GM12873 (cell line): ENCODE measurements around the gene TBC1D10B.

Source experiments
- CTCF ChIP-seq: IDR thresholded peaks from 2 replicates; pipeline ENCODE4 v1.5.1; 2012; ENCODE audit warnings: low read depth, mild to moderate bottlenecking, moderate library complexity, low read length, control low read depth; ENCODE audit not compliant: insufficient read depth; ENCODE audit errors: missing control alignments

The TBC1D10B gene

GRCh38 chr16:30394592-30395154 lies 24.4 kb upstream of the TBC1D10B start:
- no peak for TF ChIP-seq CTCF

- no peak for TF ChIP-seq CTCF
These were observed 13.2 kb upstream of the TBC1D10B start for GRCh38 chr16:30383521-30383920.

- TF ChIP-seq CTCF, result no peak
These were observed 12.0 kb upstream of the TBC1D10B start, which contains the start of gene SEPTIN1 for GRCh38 chr16:30382111-30382881. SEPTIN1 (minus strand) TSS chr16:30382561; CDS start chr16:30382542, 19 bp downstream.

GRCh38 chr16:30381291-30382041 lies 11.2 kb upstream of the TBC1D10B start:
- TF ChIP-seq CTCF, result no peak

GRCh38 chr16:30380803-30381208 lies 10.5 kb upstream of the TBC1D10B start:
- no peak for TF ChIP-seq CTCF

GRCh38 chr16:30380072-30380802 lies 9.9 kb upstream of the TBC1D10B start:
- no peak for TF ChIP-seq CTCF

GRCh38 chr16:30379158-30379783 lies 9.0 kb upstream of the TBC1D10B start:
- no peak for TF ChIP-seq CTCF
